SK-N-SH (cell line): ENCODE results near the gene ARPC3. TPM values are rescaled to one million over a fixed set of nuclear protein-coding genes. Genes with fewer than 3 reads are reported as not detected.

Source experiments
- CTCF ChIA-PET: fragments of 300-600, 350-600 bp; formaldehyde crosslinking; extraction: SDS; loops from one replicate; lab custom pipeline; 2021; lab: Yijun Ruan, JAX
- POLR2A ChIA-PET: fragments of 350-600 bp; sonication (Branson Sonifier 250); formaldehyde crosslinking; extraction: SDS; loops from one replicate; lab custom pipeline; 2020; ENCODE audit warnings: antibody characterized with exemption, inconsistent platforms; lab: Yijun Ruan, JAX
- DNase-seq: peaks from one replicate; pipeline ENCODE4 v3.0.0; 2012
- H2AFZ ChIP-seq: fragments of 200-600 bp; sonication (generic); 2 replicates; pipeline ENCODE4 v1.8.1; 2016; ENCODE audit warnings: antibody characterized with exemption, mild to moderate bottlenecking, low read depth
- H3F3A ChIP-seq: fragments of 200-600 bp; sonication (generic); replicated peaks from 2 replicates; pipeline ENCODE3; 2016; ENCODE audit warnings: antibody characterized with exemption, mild to moderate bottlenecking; ENCODE audit not compliant: insufficient read depth
- H3K27ac ChIP-seq, 2 experiments: fragments of 200-500 bp in 1 of 2; fragments of 200-600 bp in 1 of 2; sonication (Bioruptor generic) in 1 of 2; sonication (generic), shearing (Covaris generic) in 1 of 2; 2 replicates each; pipeline versions ENCODE4 v1.5.1 to v1.6.1; 2014 to 2016; ENCODE audit warnings: low read depth in 2 of 2, inconsistent platforms in 1 of 2, low read length in 1 of 2, mild to moderate bottlenecking in 1 of 2, mixed read lengths in 1 of 2
- H3K27me3 ChIP-seq: fragments of 200-600 bp; sonication (generic), shearing (Covaris generic); 2 replicates; pipeline ENCODE4 v1.6.1; 2016; ENCODE audit warnings: mixed run types; ENCODE audit not compliant: insufficient read depth
- H3K36me3 ChIP-seq, 2 experiments: fragments of 200-500 bp in 1 of 2; fragments of 200-600 bp in 1 of 2; sonication (Bioruptor generic) in 1 of 2; sonication (generic) in 1 of 2; replicated peaks in 1 of 2; 2 replicates each; pipeline versions ENCODE3 to v1.5.1; 2014 to 2016; ENCODE audit warnings: low read length in 1 of 2, mild to moderate bottlenecking in 1 of 2; ENCODE audit not compliant: insufficient read depth in 2 of 2, control insufficient read depth in 1 of 2
- H3K4me1 ChIP-seq, 2 experiments: fragments of 200-500 bp in 1 of 2; fragments of 200-600 bp in 1 of 2; sonication (Bioruptor generic) in 1 of 2; sonication (generic), shearing (Covaris generic) in 1 of 2; 2 replicates each; pipeline versions ENCODE4 v1.5.1 to v1.6.1; 2014 to 2016; ENCODE audit warnings: low read depth in 1 of 2, low read length in 1 of 2, mixed run types in 1 of 2; ENCODE audit not compliant: insufficient read depth in 2 of 2, control insufficient read depth in 1 of 2
- H3K4me2 ChIP-seq: fragments of 200-600 bp; sonication (generic), shearing (Covaris generic); 2 replicates; pipeline ENCODE4 v1.6.1; 2017; ENCODE audit warnings: mixed run types
- H3K4me3 ChIP-seq, 2 experiments: fragments of 200-500 bp in 1 of 2; fragments of 200-600 bp in 1 of 2; sonication (Bioruptor generic) in 1 of 2; sonication (generic), shearing (Covaris generic) in 1 of 2; 2 replicates each; pipeline versions ENCODE4 v1.5.1 to v1.8.1; 2014 to 2016; ENCODE audit warnings: low read depth in 2 of 2, inconsistent platforms in 1 of 2, low read length in 1 of 2, mild to moderate bottlenecking in 1 of 2, mixed read lengths in 1 of 2, moderate library complexity in 1 of 2
- H3K79me2 ChIP-seq: fragments of 200-600 bp; sonication (generic); 2 replicates; pipeline ENCODE4 v1.8.1; 2017; ENCODE audit warnings: mild to moderate bottlenecking; ENCODE audit not compliant: insufficient read depth
- H3K9ac ChIP-seq: fragments of 200-600 bp; sonication (generic); 2 replicates; pipeline ENCODE4 v1.6.1; 2017; ENCODE audit warnings: mixed run types
- H3K9me2 ChIP-seq: fragments of 200-600 bp; sonication (generic); 2 replicates; pipeline ENCODE4 v1.6.1; 2017; ENCODE audit warnings: mixed run types
- H3K9me3 ChIP-seq: fragments of 200-600 bp; sonication (generic); 2 replicates; pipeline ENCODE4 v1.6.1; 2017; ENCODE audit warnings: mixed run types, mild to moderate bottlenecking, moderate library complexity
- H4K20me1 ChIP-seq: fragments of 200-600 bp; sonication (generic); 2 replicates; pipeline ENCODE4 v1.6.1; 2017; ENCODE audit warnings: mild to moderate bottlenecking, mixed run types; ENCODE audit not compliant: insufficient read depth
- CHD2 ChIP-seq: fragments of 150-350 bp; IDR thresholded peaks from 2 replicates; pipeline ENCODE4 v1.6.1; 2018; ENCODE audit warnings: low read length; ENCODE audit not compliant: partially characterized antibody
- CTCF ChIP-seq: fragments of 200-600 bp; sonication (generic); IDR thresholded peaks from 2 replicates; pipeline ENCODE4 v1.6.1; 2017; ENCODE audit warnings: antibody characterized with exemption, mild to moderate bottlenecking, moderate library complexity
- ELF1 ChIP-seq: IDR thresholded peaks from 2 replicates; pipeline ENCODE4 v1.4.0; 2012
- EZH2phosphoT487 ChIP-seq: fragments of 200-600 bp; sonication (generic); IDR thresholded peaks from 2 replicates; pipeline ENCODE4 v1.6.1; 2017; ENCODE audit warnings: low read depth, mixed run types, mild to moderate bottlenecking, antibody characterized with exemption, moderate library complexity, borderline replicate concordance
- FOSL2 ChIP-seq: IDR thresholded peaks from 2 replicates; pipeline ENCODE4 v1.4.0; 2012; ENCODE audit warnings: low read depth, mild to moderate bottlenecking, moderate library complexity, borderline replicate concordance
- FOXM1 ChIP-seq: IDR thresholded peaks from 2 replicates; pipeline ENCODE4 v1.4.0; 2012; ENCODE audit warnings: low read depth, mild to moderate bottlenecking
- IRF3 ChIP-seq: fragments of 150-350 bp; IDR thresholded peaks from 2 replicates; pipeline ENCODE4 v1.6.1; 2016; ENCODE audit warnings: mild to moderate bottlenecking, low read depth, low read length
- JUND ChIP-seq: IDR thresholded peaks from 2 replicates; pipeline ENCODE4 v1.4.0; 2012
- MAX ChIP-seq: IDR thresholded peaks from 2 replicates; pipeline ENCODE4 v1.4.0; 2012; ENCODE audit warnings: low read depth
- MEF2A ChIP-seq: IDR thresholded peaks from 2 replicates; pipeline ENCODE4 v1.4.0; 2012; ENCODE audit warnings: low read depth, borderline replicate concordance
- MXI1 ChIP-seq: IDR thresholded peaks from 2 replicates; pipeline ENCODE4 v1.6.1; 2012; ENCODE audit warnings: mild to moderate bottlenecking, low read depth, low read length, improper control_type of control experiment
- NFIC ChIP-seq: IDR thresholded peaks from 2 replicates; pipeline ENCODE4 v1.4.0; 2012; ENCODE audit warnings: borderline replicate concordance
- NRF1 ChIP-seq: IDR thresholded peaks from 2 replicates; pipeline ENCODE4 v1.6.1; 2012; ENCODE audit warnings: low read depth, mild to moderate bottlenecking, low read length
- POLR2AphosphoS5 ChIP-seq: IDR thresholded peaks from 2 replicates; pipeline ENCODE4 v1.6.1; 2012; ENCODE audit warnings: low read depth, low read length
- RAD21 ChIP-seq: IDR thresholded peaks from 2 replicates; pipeline ENCODE4 v1.6.1; 2012; ENCODE audit warnings: mild to moderate bottlenecking, low read length
- RFX5 ChIP-seq: IDR thresholded peaks from 2 replicates; pipeline ENCODE4 v1.6.1; 2012; ENCODE audit warnings: mild to moderate bottlenecking, improper control_type of control experiment, low read length
- SIN3A ChIP-seq: IDR thresholded peaks from 2 replicates; pipeline ENCODE4 v1.6.1; 2012; ENCODE audit warnings: low read depth, mild to moderate bottlenecking, low read length, moderate library complexity, borderline replicate concordance
- SMC3 ChIP-seq: IDR thresholded peaks from 2 replicates; pipeline ENCODE4 v1.6.1; 2012; ENCODE audit warnings: low read depth, low read length, improper control_type of control experiment
- TAF1 ChIP-seq: IDR thresholded peaks from 2 replicates; pipeline ENCODE4 v1.6.1; 2012; ENCODE audit warnings: low read depth, mild to moderate bottlenecking, low read length, moderate library complexity, borderline replicate concordance
- TCF12 ChIP-seq: IDR thresholded peaks from 2 replicates; pipeline ENCODE4 v1.4.0; 2012
- TEAD4 ChIP-seq: IDR thresholded peaks from 2 replicates; pipeline ENCODE4 v1.4.0; 2012; ENCODE audit warnings: mild to moderate bottlenecking, borderline replicate concordance; ENCODE audit not compliant: insufficient read depth
- WGBS: methylation state at CpG from one replicate; pipeline ENCODE4 v1.1.6; 2017; ENCODE audit warnings: low lambda C conversion rate; 5-methylcytosine and 5-hydroxymethylcytosine counted together
- polyA plus RNA-seq, 3 experiments: library from polyadenylated mRNA; depleted of rRNA; stranded (reverse); fragments of >200 nt; gene quantifications; 2 replicates each; pipeline ENCODE4 v1.2.3, GENCODE V29; 2012

Gene ARPC3
- polyA plus RNA-seq, 1 of the 3 experiments (the other 2 are of a cell fraction) = 50.5 TPM

- no peak for TF ChIP-seq ELF1
- no peak for TF ChIP-seq FOSL2
- TF ChIP-seq POLR2AphosphoS5 = peak; percentile 76
- TF ChIP-seq TAF1 = 0 out of 2 replicates have a peak, but pooled peaks have one; percentile 5
- no peak for TF ChIP-seq IRF3
- TF ChIP-seq NFIC = peak; percentile 36; the same call in 1 of the 2 replicates
- peak; percentile 39; the same call in 1 of the 2 replicates for TF ChIP-seq MAX
- TF ChIP-seq NRF1 = peak; percentile 91
- peaks cover 43% of the 10 kb centered on the region for H3K79me2 ChIP-seq
- peaks cover 0 to 5% of the 10 kb centered on the region in 2 experiments; a peak in 2 of 4 replicates for H3K4me1 ChIP-seq
- ChIA-PET POLR2A (no interaction called here), CTCF (interaction anchor here (1.1 to 1.8 kb wide), 3 partner anchors 27 to 64 kb away, joined by 3 to 7 read pairs (median 4); partner anchors contain the start of genes FAM216A and GPN3)
- peak overlapping the region; percentile 81 to 99 for H3K4me3 ChIP-seq
- peak overlapping the region; percentile 95 to 98 for H3K27ac ChIP-seq
- H3K4me2 ChIP-seq = peak overlapping the region; percentile 75
- no peaks in the 10 kb centered on the region for H3K9me2 ChIP-seq
- H4K20me1 ChIP-seq = no peaks in the 10 kb centered on the region
- H2AFZ ChIP-seq = peak overlapping the region; percentile 100
- 17% methylated on average over 20 of the region's 21 CpGs for WGBS
- H3F3A ChIP-seq = peaks cover 5% of the 10 kb centered on the region
- no peaks in the 10 kb centered on the region for H3K27me3 ChIP-seq
- peak; percentile 87 for DNase-seq
- H3K9ac ChIP-seq = peak overlapping the region; percentile 90
- H3K9me3 ChIP-seq = no peaks in the 10 kb centered on the region
- H3K36me3 ChIP-seq = peaks cover 7 to 18% of the 10 kb centered on the region in 2 experiments
Observed at GRCh38 chr12:110403976-110404682, 46.0 kb downstream of the ARPC3 start.

GRCh38 chr12:110403146-110403975 is 46.8 kb downstream of the ARPC3 start, which contains the start of gene ANAPC7:
Gene ANAPC7, minus strand, starts transcription at chr12:110403708. Its CDS starts 81 bp downstream, at chr12:110403627.
- Histone ChIP-seq H3K36me3 (peaks cover 7 to 21% of the 10 kb centered on the region in 2 experiments), H3K27me3 (no peaks in the 10 kb centered on the region), H3F3A (peaks cover 5% of the 10 kb centered on the region), H3K79me2 (peaks cover 51% of the 10 kb centered on the region), H3K9ac (peak within 1 kb of the TSS; percentile 90), H4K20me1 (no peaks in the 10 kb centered on the region), H3K4me1 (peaks cover 0 to 5% of the 10 kb centered on the region in 2 experiments; a peak in 2 of 4 replicates), H2AFZ (peak within 1 kb of the TSS; percentile 100), H3K9me3 (no peaks in the 10 kb centered on the region), H3K4me2 (peak within 1 kb of the TSS; percentile 75), H3K9me2 (no peaks in the 10 kb centered on the region), H3K4me3 (peak within 1 kb of the TSS; percentile 81 to 99), H3K27ac (peak within 1 kb of the TSS; percentile 95 to 98)
- CTCF ChIA-PET = interaction anchor here (0.7 to 1.8 kb wide), 3 partner anchors 28 to 552 kb away, joined by 3 to 7 read pairs (median 4); partner anchors contain the start of genes FAM216A and GPN3
- POLR2A ChIA-PET = no interaction called here
- 1% methylated on average over 46 of the region's 62 CpGs for WGBS
- DNase-seq = peak; percentile 95
- TF ChIP-seq MAX = no peak; the same call in none of the 2 replicates
- no peak for TF ChIP-seq CTCF
- no peak for TF ChIP-seq JUND
- no peak for TF ChIP-seq CHD2
- no peak for TF ChIP-seq RFX5
- TF ChIP-seq RAD21 = 0 out of 2 replicates have a peak, but pooled peaks have one; percentile 6
- no peak for TF ChIP-seq FOSL2
- TF ChIP-seq TCF12 = no peak
- peak; percentile 99 for TF ChIP-seq MXI1
- no peak for TF ChIP-seq TEAD4
- no peak for TF ChIP-seq EZH2phosphoT487
- peak; percentile 92; the same call in 1 of the 2 replicates for TF ChIP-seq SIN3A
- no peak for TF ChIP-seq FOXM1
- peak; percentile 88 for TF ChIP-seq TAF1
- no peak for TF ChIP-seq NFIC
- TF ChIP-seq SMC3 = no peak
- no peak for TF ChIP-seq MEF2A
